Aorta (tissue), 5 donors: Measurements from ENCODE around the gene TACC3. TPM values are rescaled to one million over a fixed set of nuclear protein-coding genes. Genes with fewer than 3 reads are reported as not detected.

Experiments
- ATAC-seq: fragments of 200-7000 bp; cut with Tn5 transposase; one replicate; pipeline ENCODE4 v1.9.1; 2022; ENCODE audit warnings: moderate library complexity; ENCODE audit not compliant: low FRiP score
- DNase-seq, 2 donors: peaks; one replicate each; pipeline ENCODE4 v3.0.0-alpha.2; 2020
- H3K27ac ChIP-seq, 2 donors: one replicate each; pipeline ENCODE4 v1.5.1; 2013; ENCODE audit warnings: low read length in 2 of 2, mild to moderate bottlenecking in 2 of 2, moderate library complexity in 2 of 2, control low read depth in 1 of 2, inconsistent platforms in 1 of 2, low read depth in 1 of 2
- H3K27me3 ChIP-seq, 2 donors: one replicate each; pipeline ENCODE4 v1.6.1; 2013; ENCODE audit warnings: control low read depth in 1 of 2, low read length in 1 of 2, mild to moderate bottlenecking in 1 of 2, moderate library complexity in 1 of 2; ENCODE audit not compliant: insufficient read depth in 2 of 2, control insufficient read depth in 1 of 2
- H3K36me3 ChIP-seq, 2 donors: one replicate each; pipeline ENCODE4 v1.6.1; 2013; ENCODE audit warnings: control low read depth in 1 of 2, low read length in 1 of 2, mild to moderate bottlenecking in 1 of 2; ENCODE audit not compliant: insufficient read depth in 2 of 2, control insufficient read depth in 1 of 2
- H3K4me1 ChIP-seq, 2 donors: one replicate each; pipeline ENCODE4 v1.6.1; 2013; ENCODE audit warnings: low read length in 2 of 2, control low read depth in 1 of 2, mild to moderate bottlenecking in 1 of 2, moderate library complexity in 1 of 2; ENCODE audit not compliant: insufficient read depth in 2 of 2, control insufficient read depth in 1 of 2
- H3K4me3 ChIP-seq, 2 donors: one replicate each; pipeline ENCODE4 v1.5.1; 2013; ENCODE audit warnings: low read length in 2 of 2, control low read depth in 1 of 2, mild to moderate bottlenecking in 1 of 2
- H3K9me3 ChIP-seq: one replicate; pipeline ENCODE4 v1.6.1; 2013; ENCODE audit warnings: mild to moderate bottlenecking, low read length; ENCODE audit not compliant: control insufficient read depth
- WGBS, 2 donors: extraction: QIAGEN DNeasy Blood & Tissue Kit; methylation state at CpG; one replicate each; pipeline ENCODE4 v1.1.7; 2013; 5-methylcytosine and 5-hydroxymethylcytosine counted together
- intact Hi-C, 2 donors: fragments of 100-400 bp; cut with DNase I; formaldehyde crosslinking; loops; one replicate each; pipeline versions ENCODE4 v1.14.2 to v1.15.0; 2022
- polyA plus RNA-seq, 2 donors: library from polyadenylated mRNA; stranded (reverse); fragments of 200-250 nt; gene quantifications; one replicate each; pipeline ENCODE4 v1.2.3, GENCODE V29; 2013
- total RNA-seq, 2 donors: library from RNA; stranded (reverse); fragmentation: NEBNext Ultra II Directional; extraction: Animal tissue kit (Norgen Biotek cat#: 25700); gene quantifications; one replicate each; pipeline ENCODE4 v1.2.1, GENCODE V29; 2021
- donor health status: healthy with polysubstance abuse.
- donor health status: Bipolar disorder and iron deficiency.
- donor health status: DM: no; HTN: no; CAD: no.
- donor health status: DM: no; HTN: no; CAD: no.
- donor health status: DM: yes; HTN: yes; CAD: no.

TACC3 gene
- total and polyA plus RNA-seq, 4 donors = 5.2 to 16.1 (median 8.4) TPM

DNA sequence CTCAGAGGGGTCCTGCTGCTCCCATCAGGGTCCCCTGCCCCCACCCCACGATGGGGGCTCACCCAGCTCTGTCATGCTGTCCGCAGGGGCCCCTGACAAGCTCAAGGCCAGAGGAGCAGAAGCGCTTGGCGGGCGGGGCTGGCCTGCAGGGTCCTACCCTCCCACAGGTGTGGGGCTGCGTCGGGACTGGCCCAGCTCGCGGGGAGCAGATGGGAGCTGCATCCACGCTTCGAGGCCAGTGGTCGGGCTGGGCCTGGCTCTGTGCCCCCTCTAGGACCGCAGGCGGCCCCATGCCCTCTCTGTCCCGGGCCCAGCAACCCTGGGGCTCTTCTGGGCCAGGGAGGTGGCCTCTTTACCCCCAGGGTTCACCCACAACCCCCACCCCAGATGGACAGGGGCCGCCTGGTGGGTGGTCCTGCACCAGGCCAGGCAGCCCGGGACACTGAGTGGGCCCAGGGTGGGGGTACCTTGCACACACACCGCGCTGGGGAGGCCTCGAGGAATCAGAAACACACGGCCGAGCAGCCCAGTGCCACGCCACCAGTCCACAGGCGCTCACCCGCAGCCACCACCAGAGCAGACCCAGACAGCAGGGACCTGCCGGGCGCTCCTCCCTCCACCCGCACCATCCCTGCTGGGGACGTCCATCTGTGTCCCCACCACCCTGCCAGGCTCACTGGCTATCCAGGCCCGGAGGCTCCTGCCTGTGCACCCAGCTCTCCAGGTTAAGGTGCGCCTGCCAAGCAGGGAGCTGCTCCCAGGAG, 30.0 kb downstream of the TACC3 start:
- H3K4me3 ChIP-seq = no peak overlapping the region
- intact Hi-C loops = no loop called here
- no peaks in the 10 kb centered on the region for H3K27me3 ChIP-seq
- no peaks in the 10 kb centered on the region for H3K9me3 ChIP-seq
- no peak for DNase-seq
- H3K36me3 ChIP-seq = no peaks in the 10 kb centered on the region
- 93 to 94% methylated on average over 30 to 31 of the region's 31 CpGs for WGBS, 2 donors
- no peaks in the 10 kb centered on the region for H3K4me1 ChIP-seq
- ATAC-seq = no peak
- H3K27ac ChIP-seq = no peak overlapping the region

DNA sequence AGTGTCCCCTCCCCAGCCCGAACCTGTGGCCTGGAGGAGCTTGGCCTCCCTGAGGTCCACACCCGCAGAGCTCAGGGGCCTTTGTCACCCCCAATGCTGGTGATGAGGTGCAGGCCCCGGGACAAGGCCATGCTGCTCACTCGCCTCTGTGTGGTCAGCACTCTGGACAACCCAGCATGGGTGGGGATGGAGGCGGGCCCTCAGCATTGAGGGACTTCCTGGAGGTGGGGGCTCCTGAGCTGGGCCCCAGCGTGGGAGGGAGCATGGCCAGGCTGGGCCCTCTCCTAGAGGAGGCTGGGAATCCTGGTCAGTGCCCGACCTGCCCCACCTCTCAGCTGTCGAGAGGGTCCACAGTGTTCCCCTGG, 30.6 kb downstream of the TACC3 start:
- no peaks in the 10 kb centered on the region for H3K4me1 ChIP-seq
- H3K9me3 ChIP-seq = no peaks in the 10 kb centered on the region
- H3K36me3 ChIP-seq = no peaks in the 10 kb centered on the region
- no peaks in the 10 kb centered on the region for H3K27me3 ChIP-seq
- ATAC-seq (no peak), DNase-seq (no peak)
- intact Hi-C loops = no loop called here
- WGBS, 2 donors = 89 to 96% methylated on average over 8 of the region's 8 CpGs
- no peak overlapping the region for H3K4me3 ChIP-seq
- no peak overlapping the region for H3K27ac ChIP-seq

GRCh38 chr4:1752284-1753041, 31.1 kb downstream of the TACC3 start:
- Histone ChIP-seq H3K36me3 (no peaks in the 10 kb centered on the region), H3K27me3 (no peaks in the 10 kb centered on the region), H3K4me1 (no peaks in the 10 kb centered on the region), H3K4me3 (no peak overlapping the region), H3K27ac (no peak overlapping the region), H3K9me3 (no peaks in the 10 kb centered on the region)
- no peak for ATAC-seq
- WGBS, 2 donors = 74 to 79% methylated on average over 30 to 35 of the region's 35 CpGs
- intact Hi-C loops = no loop called here
- DNase-seq = no peak

DNA sequence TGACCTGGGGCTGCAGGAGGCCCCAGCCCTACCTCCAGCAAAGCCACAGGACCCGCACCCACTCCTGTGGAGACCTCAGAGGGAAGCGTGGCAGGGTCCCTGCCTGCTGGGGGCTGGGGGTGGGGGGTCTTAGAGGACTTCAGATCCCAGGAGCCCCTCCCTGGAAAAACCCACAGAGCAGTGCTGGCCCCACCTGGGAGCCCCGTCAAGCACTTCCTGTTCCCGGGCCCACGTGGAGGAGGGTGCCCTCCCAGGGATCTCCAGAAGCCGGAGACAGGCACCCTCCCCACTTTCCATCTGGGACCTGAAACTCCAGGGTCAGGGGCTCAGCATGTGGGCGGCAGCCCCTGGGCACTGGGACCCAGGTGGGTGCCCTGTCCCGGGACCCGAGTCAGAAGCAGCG, 32.0 kb downstream of the TACC3 start:
- no peaks in the 10 kb centered on the region for H3K9me3 ChIP-seq
- no peak for ATAC-seq
- H3K36me3 ChIP-seq = no peaks in the 10 kb centered on the region
- no peaks in the 10 kb centered on the region for H3K4me1 ChIP-seq
- WGBS, 2 donors = 77 to 80% methylated on average over 10 of the region's 10 CpGs
- no peaks in the 10 kb centered on the region for H3K27me3 ChIP-seq
- no peak overlapping the region for H3K4me3 ChIP-seq
- no peak for DNase-seq
- no peak overlapping the region for H3K27ac ChIP-seq
- intact Hi-C loops = no loop called here

GRCh38 chr4:1753697-1754311, 32.5 kb downstream of the TACC3 start:
- intact Hi-C loops = no loop called here
- no peaks in the 10 kb centered on the region for H3K9me3 ChIP-seq
- no peaks in the 10 kb centered on the region for H3K36me3 ChIP-seq
- no peaks in the 10 kb centered on the region for H3K27me3 ChIP-seq
- H3K27ac ChIP-seq = no peak overlapping the region
- ATAC-seq (no peak), DNase-seq (no peak)
- WGBS, 2 donors = 89 to 91% methylated on average over 13 to 15 of the region's 15 CpGs
- H3K4me3 ChIP-seq = no peak overlapping the region
- no peaks in the 10 kb centered on the region for H3K4me1 ChIP-seq

GRCh38 chr4:1754336-1754735, 33.0 kb downstream of the TACC3 start:
- Histone ChIP-seq H3K9me3 (no peaks in the 10 kb centered on the region), H3K27me3 (no peaks in the 10 kb centered on the region), H3K36me3 (no peaks in the 10 kb centered on the region), H3K4me3 (no peak overlapping the region), H3K4me1 (no peaks in the 10 kb centered on the region), H3K27ac (no peak overlapping the region)
- intact Hi-C loops = no loop called here
- ATAC-seq (no peak), DNase-seq (no peak)
- 85 to 91% methylated on average over 5 of the region's 5 CpGs for WGBS, 2 donors

DNA sequence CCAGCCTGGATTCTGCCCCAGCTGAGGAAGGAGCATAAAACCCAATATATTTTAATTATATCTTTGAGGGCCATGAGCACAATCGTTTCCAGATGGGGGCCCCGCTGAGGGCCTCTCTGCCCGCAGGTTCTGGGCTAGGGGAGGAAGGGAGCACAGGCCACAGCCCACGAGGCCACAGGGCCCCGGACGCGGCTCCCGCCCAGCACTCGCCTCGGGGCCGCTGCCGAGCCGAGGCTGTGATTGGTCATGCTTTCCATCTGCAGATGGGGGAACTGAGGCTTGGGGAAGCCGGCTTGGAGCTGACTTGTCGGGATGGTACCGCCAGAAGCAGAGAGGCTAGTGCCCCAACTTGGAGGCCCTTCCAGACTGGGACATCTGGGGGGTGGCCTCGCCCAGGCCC, 34.0 kb downstream of the TACC3 start:
- 84 to 88% methylated on average over 17 of the region's 17 CpGs for whole genome bisulfite sequencing, 2 donors
- Histone ChIP-seq H3K36me3 (no peaks in the 10 kb centered on the region), H3K27me3 (no peaks in the 10 kb centered on the region), H3K27ac (no peak overlapping the region), H3K4me3 (no peak overlapping the region), H3K9me3 (no peaks in the 10 kb centered on the region), H3K4me1 (no peaks in the 10 kb centered on the region)
- no peak for ATAC-seq
- no peak for DNase-seq
- intact Hi-C loops = no loop called here

- no peaks in the 10 kb centered on the region for H3K9me3 ChIP-seq
- H3K27ac ChIP-seq = no peak overlapping the region
- intact Hi-C loops = no loop called here
- H3K36me3 ChIP-seq = no peaks in the 10 kb centered on the region
- ATAC-seq (no peak), DNase-seq (no peak)
- no peaks in the 10 kb centered on the region for H3K4me1 ChIP-seq
- 84 to 89% methylated on average over 18 of the region's 18 CpGs for WGBS, 2 donors
- no peak overlapping the region for H3K4me3 ChIP-seq
- H3K27me3 ChIP-seq = no peaks in the 10 kb centered on the region
Observed at GRCh38 chr4:1756079-1756478, 34.8 kb downstream of the TACC3 start.
